MM.1S (cell line): ENCODE measurements around the gene USP37.

ENCODE experiments used
- EZH2 ChIP-seq: fragments of 300-600 bp; sonication (generic); optimal IDR thresholded peaks from 2 replicates; pipeline ENCODE3; 2017; ENCODE audit warnings: low read depth, mild to moderate bottlenecking, antibody characterized with exemption, low read length, mixed read lengths
- TF ChIP-seq, protein P1 (sequence below): fragments of 300-600 bp; sonication (generic); IDR thresholded peaks from 2 replicates; pipeline ENCODE4 v1.5.1; 2016; ENCODE audit warnings: antibody characterized with exemption, low read length, mixed read lengths

DNA sequence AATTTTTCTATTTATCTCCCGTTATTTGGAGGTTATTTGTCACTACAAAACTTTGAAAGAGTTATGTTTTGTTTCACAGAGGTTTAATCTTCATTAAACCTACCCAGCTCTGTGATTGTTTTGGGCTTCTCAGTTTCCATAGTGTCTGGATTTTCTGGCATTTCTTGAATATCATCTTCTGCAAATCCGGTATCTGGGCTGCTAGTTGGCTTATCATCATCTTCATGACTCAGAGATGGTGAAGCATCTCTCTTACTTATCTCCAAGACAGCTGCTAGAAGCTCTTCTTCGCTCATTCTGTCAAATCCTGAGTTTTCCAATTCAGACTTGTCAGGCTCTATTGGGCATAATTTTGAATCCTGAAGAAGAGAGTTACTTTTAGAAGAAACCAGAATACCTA is 93.6 kb downstream of the USP37 start:
- TF ChIP-seq, protein P1, sequence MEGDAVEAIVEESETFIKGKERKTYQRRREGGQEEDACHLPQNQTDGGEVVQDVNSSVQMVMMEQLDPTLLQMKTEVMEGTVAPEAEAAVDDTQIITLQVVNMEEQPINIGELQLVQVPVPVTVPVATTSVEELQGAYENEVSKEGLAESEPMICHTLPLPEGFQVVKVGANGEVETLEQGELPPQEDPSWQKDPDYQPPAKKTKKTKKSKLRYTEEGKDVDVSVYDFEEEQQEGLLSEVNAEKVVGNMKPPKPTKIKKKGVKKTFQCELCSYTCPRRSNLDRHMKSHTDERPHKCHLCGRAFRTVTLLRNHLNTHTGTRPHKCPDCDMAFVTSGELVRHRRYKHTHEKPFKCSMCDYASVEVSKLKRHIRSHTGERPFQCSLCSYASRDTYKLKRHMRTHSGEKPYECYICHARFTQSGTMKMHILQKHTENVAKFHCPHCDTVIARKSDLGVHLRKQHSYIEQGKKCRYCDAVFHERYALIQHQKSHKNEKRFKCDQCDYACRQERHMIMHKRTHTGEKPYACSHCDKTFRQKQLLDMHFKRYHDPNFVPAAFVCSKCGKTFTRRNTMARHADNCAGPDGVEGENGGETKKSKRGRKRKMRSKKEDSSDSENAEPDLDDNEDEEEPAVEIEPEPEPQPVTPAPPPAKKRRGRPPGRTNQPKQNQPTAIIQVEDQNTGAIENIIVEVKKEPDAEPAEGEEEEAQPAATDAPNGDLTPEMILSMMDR = no peak
- TF ChIP-seq EZH2 = no peak
